Neural progenitor cell (in vitro differentiated cells): ENCODE measurements around the gene CLIP2.

Source experiments
- CTCF ChIP-seq: fragments of 200-600 bp; sonication (generic); IDR thresholded peaks from 2 replicates; pipeline ENCODE4 v1.5.1; 2017; ENCODE audit warnings: antibody characterized with exemption, mild to moderate bottlenecking
- EZH2 ChIP-seq: fragments of 200-600 bp; sonication (generic); IDR thresholded peaks from 2 replicates; pipeline ENCODE4 v1.6.1; 2017; ENCODE audit warnings: antibody characterized with exemption, mild to moderate bottlenecking, moderate library complexity
- EZH2phosphoT487 ChIP-seq: fragments of 200-600 bp; sonication (generic); IDR thresholded peaks from 2 replicates; pipeline ENCODE4 v1.6.1; 2017; ENCODE audit warnings: antibody characterized with exemption

DNA sequence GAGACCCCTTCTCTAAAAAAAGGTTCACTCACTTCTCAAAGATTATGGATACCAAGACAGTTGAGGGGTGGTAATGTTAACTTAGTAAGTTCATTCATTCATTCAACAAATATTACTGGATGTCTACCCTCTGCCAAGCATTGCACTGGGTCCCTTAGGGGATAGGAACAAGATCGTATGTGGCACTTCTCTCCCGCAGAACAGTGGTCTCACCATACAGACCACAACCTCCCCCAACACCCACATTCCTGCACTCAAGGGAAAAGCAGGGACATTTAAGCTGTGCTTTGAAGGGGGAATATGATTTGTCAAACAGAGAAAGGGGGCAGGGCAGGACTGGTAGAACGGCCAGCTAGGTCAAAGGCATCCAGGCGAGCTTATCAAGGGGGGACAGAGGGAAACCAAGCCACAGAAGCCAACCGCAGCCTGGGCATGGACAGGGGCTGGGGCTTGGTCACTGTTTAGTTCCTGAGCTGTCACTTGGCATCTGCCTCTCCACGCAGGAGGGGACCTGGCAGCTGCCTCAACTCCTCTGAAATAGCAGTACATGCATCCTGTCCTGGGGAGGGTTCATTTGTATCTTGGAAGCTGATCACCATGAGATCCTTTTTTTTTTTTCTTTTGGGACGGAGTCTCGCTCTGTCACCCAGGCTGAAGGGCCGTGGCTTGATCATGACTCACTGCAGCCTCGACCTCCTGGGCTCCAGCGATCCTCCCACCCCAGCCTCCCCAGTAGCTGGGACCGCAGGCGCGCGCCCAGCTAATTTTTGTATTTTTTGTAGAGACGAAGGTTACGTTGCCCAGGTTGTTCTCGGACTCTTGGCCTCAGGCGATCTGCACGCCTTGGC, 949 bp upstream of the CLIP2 start:
- no peak for TF ChIP-seq CTCF
- TF ChIP-seq EZH2phosphoT487: no peak
- no peak for TF ChIP-seq EZH2
